GM12878 (cell line): ENCODE results near the gene MICAL3. TPM values are rescaled to one million over a fixed set of nuclear protein-coding genes. Genes with fewer than 3 reads are reported as not detected.

Experiments
- ATAC-seq: fragments of 200-7000 bp; cut with Tn5 transposase; 3 replicates; pipeline ENCODE4 v1.9.1; 2020; ENCODE audit warnings: mild to moderate bottlenecking, moderate library complexity
- BruUV-seq: library from RNA; stranded (reverse); fragments of 400-500 nt; replicated peaks from 2 replicates; lab custom pipeline; 2021; lab: Mats Ljungman, UMichigan
- CTCF ChIA-PET: fragments of 300-600 bp; sonication (Branson Sonifier 250); formaldehyde crosslinking; extraction: SDS; loops from one replicate; lab custom pipeline; 2021; ENCODE audit warnings: inconsistent platforms; lab: Yijun Ruan, JAX
- POLR2A ChIA-PET: fragments of 350-600 bp; formaldehyde crosslinking; extraction: SDS; loops from one replicate; lab custom pipeline; 2021; ENCODE audit warnings: inconsistent platforms; lab: Charles Lee
- RAD21 ChIA-PET: fragments of 300-600 bp; sonication (Branson Sonifier 250); formaldehyde crosslinking; loops from one replicate; lab custom pipeline; 2023; ENCODE audit warnings: antibody characterized with exemption; ENCODE audit not compliant: unreplicated experiment; lab: Charles Lee
- SMC1A ChIA-PET: fragments of 300-600 bp; sonication (Branson Sonifier 250); formaldehyde crosslinking; loops from one replicate; lab custom pipeline; 2023; ENCODE audit not compliant: unreplicated experiment, uncharacterized antibody; lab: Charles Lee
- DNase-seq: peaks from one replicate; pipeline ENCODE4 v3.0.0-alpha.2; 2011; ENCODE audit warnings: low read depth, low spot score
- FAIRE-seq: peaks from 3 replicates; lab custom pipeline; 2011; peaks lifted over from hg19 to GRCh38; lab: Jason Lieb, UNC
- H2AFZ ChIP-seq: 2 replicates; pipeline ENCODE4 v1.6.0; 2011; ENCODE audit warnings: low read depth, low read length, control low read depth; ENCODE audit not compliant: control insufficient read depth
- H3K27ac ChIP-seq: 2 replicates; pipeline ENCODE4 v1.5.1; 2011; ENCODE audit warnings: control low read depth; ENCODE audit not compliant: control insufficient read depth, insufficient read depth
- H3K27me3 ChIP-seq, 2 experiments: replicated peaks in 1 of 2; 2 replicates each; pipeline versions ENCODE4 v1.6.0 to v1.6.1; 2011; ENCODE audit warnings: low read length in 1 of 2; ENCODE audit not compliant: control insufficient read depth in 2 of 2, insufficient read depth in 2 of 2
- H3K36me3 ChIP-seq, 2 experiments: 2 replicates each; pipeline ENCODE4 v1.5.1; 2011; ENCODE audit warnings: low read length in 1 of 2; ENCODE audit not compliant: control insufficient read depth in 2 of 2, insufficient read depth in 2 of 2
- H3K4me1 ChIP-seq: 2 replicates; pipeline ENCODE4 v1.6.1; 2011; ENCODE audit warnings: mild to moderate bottlenecking, low read length, moderate library complexity, mixed read lengths; ENCODE audit not compliant: control insufficient read depth, insufficient read depth
- H3K4me2 ChIP-seq: 2 replicates; pipeline ENCODE4 v1.6.0; 2011; ENCODE audit warnings: control low read depth; ENCODE audit not compliant: control insufficient read depth, insufficient read depth
- H3K4me3 ChIP-seq: fragments of 200-600 bp; sonication (generic); 2 replicates; pipeline ENCODE4 v1.5.1; 2016
- H3K79me2 ChIP-seq: 2 replicates; pipeline ENCODE4 v1.6.0; 2011; ENCODE audit warnings: low read length; ENCODE audit not compliant: control insufficient read depth, insufficient read depth
- H3K9ac ChIP-seq: 2 replicates; pipeline ENCODE4 v1.8.0; 2011; ENCODE audit warnings: low read length, control low read depth, mixed read lengths; ENCODE audit not compliant: control insufficient read depth, insufficient read depth
- H3K9me3 ChIP-seq: replicated peaks from 3 replicates; pipeline ENCODE4 v1.5.1; 2011; ENCODE audit warnings: mild to moderate bottlenecking, low read length; ENCODE audit not compliant: control insufficient read depth, insufficient read depth
- H4K20me1 ChIP-seq: 2 replicates; pipeline ENCODE4 v1.6.0; 2011; ENCODE audit not compliant: control insufficient read depth, insufficient read depth
- CHD2 ChIP-seq: IDR thresholded peaks from 2 replicates; pipeline ENCODE4 v1.6.1; 2011; ENCODE audit warnings: low read depth, low read length, improper control_type of control experiment, borderline replicate concordance
- FOXK2 ChIP-seq: fragments of 450-650 bp; IDR thresholded peaks from 2 replicates; pipeline ENCODE4 v1.6.1; 2017; ENCODE audit warnings: mild to moderate bottlenecking, moderate library complexity
- GABPA ChIP-seq: IDR thresholded peaks from 2 replicates; pipeline ENCODE4 v1.6.1; 2014; ENCODE audit warnings: antibody characterized with exemption, low read depth, mild to moderate bottlenecking, inconsistent platforms
- JUND ChIP-seq: IDR thresholded peaks from 2 replicates; pipeline ENCODE4 v1.6.1; 2012; ENCODE audit warnings: low read depth, mild to moderate bottlenecking, low read length, improper control_type of control experiment, moderate library complexity
- MXI1 ChIP-seq: fragments of 150-350 bp; IDR thresholded peaks from 2 replicates; pipeline ENCODE4 v1.6.1; 2011; ENCODE audit warnings: low read depth, mild to moderate bottlenecking, inconsistent platforms, low read length, improper control_type of control experiment
- NR2C1 ChIP-seq: fragments of 450-650 bp; IDR thresholded peaks from 2 replicates; pipeline ENCODE4 v1.6.1; 2017; ENCODE audit warnings: antibody characterized with exemption, mild to moderate bottlenecking, moderate library complexity
- RB1 ChIP-seq: fragments of 450-650 bp; formaldehyde crosslinking; IDR thresholded peaks from 2 replicates; pipeline ENCODE4 v1.6.1; 2017; ENCODE audit warnings: mild to moderate bottlenecking, borderline replicate concordance
- RFX5 ChIP-seq: IDR thresholded peaks from 2 replicates; pipeline ENCODE4 v1.6.1; 2011; ENCODE audit warnings: low read depth, low read length, improper control_type of control experiment
- SMARCA5 ChIP-seq: fragments of 450-650 bp; IDR thresholded peaks from 2 replicates; pipeline ENCODE4 v1.6.1; 2017; ENCODE audit warnings: mild to moderate bottlenecking
- SMC3 ChIP-seq: IDR thresholded peaks from 2 replicates; pipeline ENCODE4 v1.6.1; 2011; ENCODE audit warnings: low read length, improper control_type of control experiment, borderline replicate concordance
- SREBF2 ChIP-seq: IDR thresholded peaks from 2 replicates; pipeline ENCODE4 v1.6.1; 2012; ENCODE audit warnings: mild to moderate bottlenecking, low read length
- SRF ChIP-seq, 2 experiments: IDR thresholded peaks; 2 replicates each; pipeline ENCODE4 v1.6.1; 2011; ENCODE audit warnings: low read depth in 2 of 2, low read length in 2 of 2, mild to moderate bottlenecking in 1 of 2, moderate library complexity in 1 of 2
- TCF12 ChIP-seq: IDR thresholded peaks from 2 replicates; pipeline ENCODE4 v1.6.1; 2011; ENCODE audit warnings: low read depth, mild to moderate bottlenecking, low read length
- YBX1 ChIP-seq: fragments of 450-650 bp; IDR thresholded peaks from 2 replicates; pipeline ENCODE4 v1.6.1; 2016; ENCODE audit warnings: antibody characterized with exemption
- WGBS: methylation state at CpG from one replicate; pipeline ENCODE4 v1.1.6; 2016; ENCODE audit warnings: low lambda C conversion rate; ENCODE audit not compliant: insufficient replicate concordance, insufficient coverage; ENCODE audit errors: missing lambda C conversion rate; 5-methylcytosine and 5-hydroxymethylcytosine counted together
- in situ Hi-C: fragments of 300-500 bp; cut with MboI; formaldehyde crosslinking; loops from 9 replicates; pipeline ENCODE4 v1.14.3; 2018; ENCODE audit warnings: mixed read lengths
- intact Hi-C: fragments of 100-400 bp; cut with micrococcal nuclease; formaldehyde crosslinking; loops from one replicate; pipeline ENCODE4 v1.14.2; 2022; ENCODE audit not compliant: unreplicated experiment
- polyA plus RNA-seq, 11 experiments: library from polyadenylated mRNA; depleted of rRNA in 4 of 11; unstranded in 6 of 11; stranded (reverse) in 5 of 11; fragments of >200 nt; fragmentation: Nextera tagmentation in 4 of 11; fragmentation: Illumina TruSeq in 1 of 11; extraction: Ambion mirVana in 4 of 11; extraction: Trizol in 1 of 11; gene quantifications; 1 replicate in 1 of 11; 2 replicates in 10 of 11; pipeline versions ENCODE4 v1.2.1 to v1.2.3, GENCODE V29; 2011 to 2016; ENCODE audit warnings: inconsistent platforms in 2 of 11, missing spikeins in 2 of 11, low read depth in 1 of 11
- total RNA-seq, 4 experiments: library from RNA; depleted of rRNA in 3 of 4; stranded (reverse); fragments of >200 nt in 3 of 4; fragmentation: Illumina TruSeq in 1 of 4; extraction: Trizol in 1 of 4; gene quantifications; 2 replicates each; pipeline versions ENCODE4 v1.2.1 to v1.2.3, GENCODE V29; 2013 to 2021
- TF ChIP-seq, protein P1 (sequence below): IDR thresholded peaks from 2 replicates; pipeline ENCODE4 v1.6.1; 2012; ENCODE audit warnings: low read depth, low read length, improper control_type of control experiment
- TF ChIP-seq, protein P2 (sequence below): IDR thresholded peaks from 2 replicates; pipeline ENCODE4 v1.6.1; 2012; ENCODE audit warnings: mild to moderate bottlenecking, low read depth, low read length
- TF ChIP-seq, protein P3 (sequence below): fragments of 450-650 bp; IDR thresholded peaks from 2 replicates; pipeline ENCODE4 v1.6.1; 2017; ENCODE audit warnings: low read depth, mild to moderate bottlenecking, moderate library complexity
- TF ChIP-seq, protein P4 (sequence below): fragments of 150-350 bp; IDR thresholded peaks from 2 replicates; pipeline ENCODE4 v1.6.1; 2014; ENCODE audit warnings: mild to moderate bottlenecking, low read depth, low read length

The MICAL3 gene
- total and polyA plus RNA-seq, 10 of the 15 experiments (the other 5 are each of a cell fraction or from before 2014, with no cell fraction given): 2.6 to 92.2 (median 24.0) TPM

DNA sequence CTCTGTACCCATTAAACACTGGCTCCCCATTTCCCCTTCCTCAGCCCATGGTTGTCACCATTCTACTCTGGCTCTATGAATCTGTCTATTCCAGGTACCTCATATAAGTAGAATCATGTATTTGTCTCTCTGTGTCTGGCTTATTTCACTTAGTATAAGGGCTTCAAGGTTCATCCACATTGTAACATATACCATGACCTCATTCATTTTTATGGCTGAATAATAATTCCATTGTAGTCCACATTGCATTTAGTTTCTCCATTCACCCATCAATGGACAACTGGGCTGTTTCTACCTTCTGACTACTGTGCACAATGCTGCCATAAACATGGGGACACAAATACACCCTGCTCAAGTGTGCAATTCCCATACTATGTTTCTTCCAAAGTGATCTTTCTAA is 97.3 kb downstream of the MICAL3 start (continued):
- TF ChIP-seq TCF12 (no peak), CHD2 (no peak), JUND (no peak), YBX1 (no peak), GABPA (no peak), SREBF2 (no peak), RFX5 (no peak)

DNA sequence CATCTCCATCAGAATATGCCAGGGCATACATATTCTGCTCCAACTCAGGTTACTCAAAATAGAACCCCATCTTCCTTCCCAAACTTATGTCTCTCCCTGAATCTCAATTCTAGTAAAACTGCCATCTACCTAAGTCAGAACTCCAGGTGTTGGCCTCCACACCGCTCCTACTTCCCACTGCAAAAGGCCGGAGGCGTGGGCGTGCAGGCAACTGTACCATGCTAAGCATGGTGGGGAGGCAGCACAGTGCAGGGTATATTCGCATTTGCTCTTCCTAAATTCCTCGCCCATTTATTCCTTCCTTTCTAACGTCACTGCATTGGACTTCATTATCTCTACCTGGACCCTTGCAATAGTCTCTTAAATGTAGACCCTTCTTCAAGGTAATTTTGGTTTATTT is 97.8 kb downstream of the MICAL3 start:
- no peak for DNase-seq
- ChIA-PET POLR2A (no interaction called here), RAD21 (no interaction called here), SMC1A (no interaction called here), CTCF (no interaction called here)
- peaks cover 3% of the 10 kb centered on the region; the same call in 1 of the 2 replicates for H4K20me1 ChIP-seq
- 58% methylated on average over 7 of the region's 7 CpGs for WGBS
- H3K79me2 ChIP-seq: peaks cover 22% of the 10 kb centered on the region
- no peak overlapping the region for H2AFZ ChIP-seq
- in situ Hi-C loops: no loop called here
- no peak overlapping the region for H3K4me2 ChIP-seq
- no peak for ATAC-seq
- FAIRE-seq: no peak
- H3K4me1 ChIP-seq: no peaks in the 10 kb centered on the region; the same call in 1 of the 2 replicates
- peaks cover 0 to under 1% of the 10 kb centered on the region in 2 experiments; a peak in 1 of 4 replicates for H3K36me3 ChIP-seq
- TSS peak; percentile 33 for BruUV-seq
- intact Hi-C loops: no loop called here
- H3K27me3 ChIP-seq: no peaks in the 10 kb centered on the region
- H3K27ac ChIP-seq: no peak overlapping the region
- no peak overlapping the region for H3K9ac ChIP-seq
- no peak overlapping the region for H3K4me3 ChIP-seq
- H3K9me3 ChIP-seq: no peaks in the 10 kb centered on the region; the same call in 2 of the 3 replicates
- no peak for TF ChIP-seq SRF (IDR thresholded peaks at IDR 0.05; ENCODE audit: low read depth in 2 of 2, low read length in 2 of 2)
- no peak for TF ChIP-seq RFX5
- TF ChIP-seq, protein P1, sequence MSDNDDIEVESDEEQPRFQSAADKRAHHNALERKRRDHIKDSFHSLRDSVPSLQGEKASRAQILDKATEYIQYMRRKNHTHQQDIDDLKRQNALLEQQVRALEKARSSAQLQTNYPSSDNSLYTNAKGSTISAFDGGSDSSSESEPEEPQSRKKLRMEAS: no peak
- no peak for TF ChIP-seq SMARCA5
- TF ChIP-seq, protein P2, sequence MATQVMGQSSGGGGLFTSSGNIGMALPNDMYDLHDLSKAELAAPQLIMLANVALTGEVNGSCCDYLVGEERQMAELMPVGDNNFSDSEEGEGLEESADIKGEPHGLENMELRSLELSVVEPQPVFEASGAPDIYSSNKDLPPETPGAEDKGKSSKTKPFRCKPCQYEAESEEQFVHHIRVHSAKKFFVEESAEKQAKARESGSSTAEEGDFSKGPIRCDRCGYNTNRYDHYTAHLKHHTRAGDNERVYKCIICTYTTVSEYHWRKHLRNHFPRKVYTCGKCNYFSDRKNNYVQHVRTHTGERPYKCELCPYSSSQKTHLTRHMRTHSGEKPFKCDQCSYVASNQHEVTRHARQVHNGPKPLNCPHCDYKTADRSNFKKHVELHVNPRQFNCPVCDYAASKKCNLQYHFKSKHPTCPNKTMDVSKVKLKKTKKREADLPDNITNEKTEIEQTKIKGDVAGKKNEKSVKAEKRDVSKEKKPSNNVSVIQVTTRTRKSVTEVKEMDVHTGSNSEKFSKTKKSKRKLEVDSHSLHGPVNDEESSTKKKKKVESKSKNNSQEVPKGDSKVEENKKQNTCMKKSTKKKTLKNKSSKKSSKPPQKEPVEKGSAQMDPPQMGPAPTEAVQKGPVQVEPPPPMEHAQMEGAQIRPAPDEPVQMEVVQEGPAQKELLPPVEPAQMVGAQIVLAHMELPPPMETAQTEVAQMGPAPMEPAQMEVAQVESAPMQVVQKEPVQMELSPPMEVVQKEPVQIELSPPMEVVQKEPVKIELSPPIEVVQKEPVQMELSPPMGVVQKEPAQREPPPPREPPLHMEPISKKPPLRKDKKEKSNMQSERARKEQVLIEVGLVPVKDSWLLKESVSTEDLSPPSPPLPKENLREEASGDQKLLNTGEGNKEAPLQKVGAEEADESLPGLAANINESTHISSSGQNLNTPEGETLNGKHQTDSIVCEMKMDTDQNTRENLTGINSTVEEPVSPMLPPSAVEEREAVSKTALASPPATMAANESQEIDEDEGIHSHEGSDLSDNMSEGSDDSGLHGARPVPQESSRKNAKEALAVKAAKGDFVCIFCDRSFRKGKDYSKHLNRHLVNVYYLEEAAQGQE: no peak
- no peak for TF ChIP-seq TCF12
- TF ChIP-seq, protein P3, sequence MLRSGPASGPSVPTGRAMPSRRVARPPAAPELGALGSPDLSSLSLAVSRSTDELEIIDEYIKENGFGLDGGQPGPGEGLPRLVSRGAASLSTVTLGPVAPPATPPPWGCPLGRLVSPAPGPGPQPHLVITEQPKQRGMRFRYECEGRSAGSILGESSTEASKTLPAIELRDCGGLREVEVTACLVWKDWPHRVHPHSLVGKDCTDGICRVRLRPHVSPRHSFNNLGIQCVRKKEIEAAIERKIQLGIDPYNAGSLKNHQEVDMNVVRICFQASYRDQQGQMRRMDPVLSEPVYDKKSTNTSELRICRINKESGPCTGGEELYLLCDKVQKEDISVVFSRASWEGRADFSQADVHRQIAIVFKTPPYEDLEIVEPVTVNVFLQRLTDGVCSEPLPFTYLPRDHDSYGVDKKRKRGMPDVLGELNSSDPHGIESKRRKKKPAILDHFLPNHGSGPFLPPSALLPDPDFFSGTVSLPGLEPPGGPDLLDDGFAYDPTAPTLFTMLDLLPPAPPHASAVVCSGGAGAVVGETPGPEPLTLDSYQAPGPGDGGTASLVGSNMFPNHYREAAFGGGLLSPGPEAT: no peak
- TF ChIP-seq MXI1: no peak
- TF ChIP-seq, protein P4, sequence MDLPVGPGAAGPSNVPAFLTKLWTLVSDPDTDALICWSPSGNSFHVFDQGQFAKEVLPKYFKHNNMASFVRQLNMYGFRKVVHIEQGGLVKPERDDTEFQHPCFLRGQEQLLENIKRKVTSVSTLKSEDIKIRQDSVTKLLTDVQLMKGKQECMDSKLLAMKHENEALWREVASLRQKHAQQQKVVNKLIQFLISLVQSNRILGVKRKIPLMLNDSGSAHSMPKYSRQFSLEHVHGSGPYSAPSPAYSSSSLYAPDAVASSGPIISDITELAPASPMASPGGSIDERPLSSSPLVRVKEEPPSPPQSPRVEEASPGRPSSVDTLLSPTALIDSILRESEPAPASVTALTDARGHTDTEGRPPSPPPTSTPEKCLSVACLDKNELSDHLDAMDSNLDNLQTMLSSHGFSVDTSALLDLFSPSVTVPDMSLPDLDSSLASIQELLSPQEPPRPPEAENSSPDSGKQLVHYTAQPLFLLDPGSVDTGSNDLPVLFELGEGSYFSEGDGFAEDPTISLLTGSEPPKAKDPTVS: no peak
- no peak for TF ChIP-seq FOXK2
- TF ChIP-seq RB1: no peak
- TF ChIP-seq NR2C1: no peak
- TF ChIP-seq SMC3: no peak
